T-helper 17 cell (primary cell): ENCODE data around the gene CPXM1. TPM values are rescaled to one million over a fixed set of nuclear protein-coding genes. Genes with fewer than 3 reads are reported as not detected.
A peak's percentile ranks its signal among the peaks of the same experiment; 100 is the strongest.
"Not testable (repeated sequence)": the region's sequence is repeated elsewhere in the genome, so short reads cannot be mapped to it uniquely, and the experiment has no call there.

Source experiments
- ATAC-seq: fragments of 150-1000 bp; cut with Tn5 transposase; 2 replicates; pipeline ENCODE4 v1.10.0; 2021; ENCODE audit warnings: mild to moderate bottlenecking, moderate library complexity
- DNase-seq, 3 donors: peaks; one replicate each; pipeline versions ENCODE4 v3.0.0 to v3.0.0-alpha.2; 2020 to 2021
- H3K9me3 ChIP-seq: one replicate; pipeline ENCODE4 v1.7.0; 2013; ENCODE audit warnings: low read length, mild to moderate bottlenecking; ENCODE audit not compliant: control insufficient read depth, poor library complexity, severe bottlenecking
- H3K27ac Mint-ChIP-seq: one replicate; pipeline ENCODE4 v1.8.0; 2022; ENCODE audit warnings: mild to moderate bottlenecking, moderate library complexity, mixed read lengths
- H3K27me3 Mint-ChIP-seq: one replicate; pipeline ENCODE4 v1.8.0; 2022; ENCODE audit warnings: mixed read lengths
- H3K36me3 Mint-ChIP-seq: one replicate; pipeline ENCODE4 v1.8.0; 2022; ENCODE audit warnings: low read depth, mixed read lengths
- H3K4me1 Mint-ChIP-seq: one replicate; pipeline ENCODE4 v1.8.0; 2022; ENCODE audit warnings: mild to moderate bottlenecking, mixed read lengths
- H3K4me3 Mint-ChIP-seq: one replicate; pipeline ENCODE4 v1.8.0; 2022; ENCODE audit warnings: mild to moderate bottlenecking, moderate library complexity, mixed read lengths
- total RNA-seq, 4 donors: library from RNA in 2 of 4; stranded (reverse) in 2 of 4; gene quantifications; one replicate each; pipeline ENCODE4 v1.2.3 and lab custom pipeline; 2022 to 2026

The CPXM1 gene
- total RNA-seq, 2 donors from 2014 or later: 0.12 to 0.23 TPM

GRCh38 chr20:2794202-2794748 is 6.2 kb downstream of the CPXM1 start:
- Mint-ChIP-seq H3K4me1 (peaks cover 11% of the 10 kb centered on the region), H3K4me3 (no peak overlapping the region), H3K36me3 (peaks cover 6% of the 10 kb centered on the region), H3K27ac (no peak overlapping the region), H3K27me3 (peaks cover 91% of the 10 kb centered on the region)
- no peaks in the 10 kb centered on the region for H3K9me3 ChIP-seq
- DNase-seq: no peak
- ATAC-seq: no peak

GRCh38 chr20:2793471-2793870 is 7.0 kb downstream of the CPXM1 start:
- no peak for DNase-seq
- Mint-ChIP-seq H3K4me1 (peaks cover 6% of the 10 kb centered on the region), H3K27me3 (peaks cover 91% of the 10 kb centered on the region), H3K4me3 (no peak overlapping the region), H3K27ac (no peak overlapping the region), H3K36me3 (peaks cover 6% of the 10 kb centered on the region)
- no peak for ATAC-seq
- H3K9me3 ChIP-seq: no peaks in the 10 kb centered on the region

- DNase-seq: no peak
- no peak for ATAC-seq
Observed at GRCh38 chr20:2783908-2784566, 16.4 kb downstream of the CPXM1 start.

GRCh38 chr20:2780948-2781347 is 19.5 kb downstream of the CPXM1 start:
- Mint-ChIP-seq H3K27me3 (peaks cover 45% of the 10 kb centered on the region), H3K27ac (no peak overlapping the region), H3K4me1 (peaks cover under 1% of the 10 kb centered on the region), H3K4me3 (no peak overlapping the region), H3K36me3 (peaks cover 5% of the 10 kb centered on the region)
- DNase-seq (no peak), ATAC-seq (no peak)
- H3K9me3 ChIP-seq: no peaks in the 10 kb centered on the region

More at GRCh38 chr20:2783908-2784566, 16.4 kb downstream of the CPXM1 start:
- no peak overlapping the region for H3K27ac Mint-ChIP-seq
- H3K4me1 Mint-ChIP-seq: peaks cover 2% of the 10 kb centered on the region
- H3K9me3 ChIP-seq: no peaks in the 10 kb centered on the region
- H3K27me3 Mint-ChIP-seq: peaks cover 47% of the 10 kb centered on the region
- no peak overlapping the region for H3K4me3 Mint-ChIP-seq
- H3K36me3 Mint-ChIP-seq: peaks cover 5% of the 10 kb centered on the region

GRCh38 chr20:2778602-2779321 is 21.7 kb downstream of the CPXM1 start:
- no peaks in the 10 kb centered on the region for H3K4me1 Mint-ChIP-seq
- H3K27me3 Mint-ChIP-seq: peaks cover 37% of the 10 kb centered on the region
- no peak for DNase-seq
- H3K27ac Mint-ChIP-seq: no peak overlapping the region
- no peaks in the 10 kb centered on the region for H3K9me3 ChIP-seq
- ATAC-seq: no peak
- peaks cover 3% of the 10 kb centered on the region for H3K36me3 Mint-ChIP-seq
- no peak overlapping the region for H3K4me3 Mint-ChIP-seq

GRCh38 chr20:2775139-2775538 is 25.3 kb downstream of the CPXM1 start:
- Mint-ChIP-seq H3K4me1 (peaks cover 2% of the 10 kb centered on the region), H3K27ac (no peak overlapping the region), H3K4me3 (no peak overlapping the region), H3K36me3 (no peaks in the 10 kb centered on the region), H3K27me3 (peaks cover 22% of the 10 kb centered on the region)
- DNase-seq: no peak
- no peaks in the 10 kb centered on the region for H3K9me3 ChIP-seq
- no peak for ATAC-seq

- H3K9me3 ChIP-seq: no peaks in the 10 kb centered on the region
- Mint-ChIP-seq H3K27me3 (peaks cover 25% of the 10 kb centered on the region), H3K4me1 (peaks cover 2% of the 10 kb centered on the region), H3K27ac (no peak overlapping the region), H3K36me3 (peaks cover 2% of the 10 kb centered on the region), H3K4me3 (no peak overlapping the region)
- ATAC-seq: no peak
- no peak for DNase-seq
Observed at GRCh38 chr20:2773812-2774211, 26.6 kb downstream of the CPXM1 start.

GRCh38 chr20:2771631-2772080 is 28.8 kb downstream of the CPXM1 start:
- H3K27ac Mint-ChIP-seq: no peak overlapping the region
- peaks cover 6% of the 10 kb centered on the region for H3K36me3 Mint-ChIP-seq
- peaks cover 2% of the 10 kb centered on the region for H3K4me1 Mint-ChIP-seq
- H3K27me3 Mint-ChIP-seq: peaks cover 36% of the 10 kb centered on the region
- ATAC-seq: no peak
- no peaks in the 10 kb centered on the region for H3K9me3 ChIP-seq
- H3K4me3 Mint-ChIP-seq: peak overlapping the region; percentile 7
- DNase-seq: no peak

GRCh38 chr20:2770091-2770490 is 30.3 kb downstream of the CPXM1 start:
- H3K4me3 Mint-ChIP-seq, DNase-seq, H3K36me3 Mint-ChIP-seq, H3K4me1 Mint-ChIP-seq, H3K27ac Mint-ChIP-seq, H3K9me3 ChIP-seq, ATAC-seq: not testable (repeated sequence)
- peaks cover 34% of the 10 kb centered on the region for H3K27me3 Mint-ChIP-seq

GRCh38 chr20:2768632-2769015 is 31.8 kb downstream of the CPXM1 start:
- no peak overlapping the region for H3K27ac Mint-ChIP-seq
- H3K9me3 ChIP-seq: no peaks in the 10 kb centered on the region
- peaks cover 29% of the 10 kb centered on the region for H3K27me3 Mint-ChIP-seq
- no peak overlapping the region for H3K4me3 Mint-ChIP-seq
- H3K4me1 Mint-ChIP-seq: peaks cover 2% of the 10 kb centered on the region
- H3K36me3 Mint-ChIP-seq: peaks cover 6% of the 10 kb centered on the region
- DNase-seq: no peak
- no peak for ATAC-seq

- ATAC-seq (no peak), DNase-seq (no peak)
- H3K36me3 Mint-ChIP-seq: peaks cover 6% of the 10 kb centered on the region
- no peak overlapping the region for H3K4me3 Mint-ChIP-seq
- peaks cover 29% of the 10 kb centered on the region for H3K27me3 Mint-ChIP-seq
- peaks cover 2% of the 10 kb centered on the region for H3K4me1 Mint-ChIP-seq
- no peak overlapping the region for H3K27ac Mint-ChIP-seq
- no peaks in the 10 kb centered on the region for H3K9me3 ChIP-seq
Observed at GRCh38 chr20:2767768-2768631, 32.4 kb downstream of the CPXM1 start.

GRCh38 chr20:2763186-2763585 is 37.2 kb downstream of the CPXM1 start:
- Mint-ChIP-seq H3K4me1 (peaks cover 2% of the 10 kb centered on the region), H3K27me3 (peaks cover 30% of the 10 kb centered on the region), H3K36me3 (peaks cover 8% of the 10 kb centered on the region), H3K4me3 (no peak overlapping the region), H3K27ac (no peak overlapping the region)
- no peak for ATAC-seq
- no peak for DNase-seq
- H3K9me3 ChIP-seq: no peaks in the 10 kb centered on the region

- Mint-ChIP-seq H3K4me3 (no peak overlapping the region), H3K4me1 (peaks cover 2% of the 10 kb centered on the region), H3K36me3 (peaks cover 8% of the 10 kb centered on the region), H3K27ac (no peak overlapping the region), H3K27me3 (peaks cover 24% of the 10 kb centered on the region)
- no peaks in the 10 kb centered on the region for H3K9me3 ChIP-seq
- ATAC-seq (no peak), DNase-seq (no peak)
Observed at GRCh38 chr20:2762578-2763131, 37.8 kb downstream of the CPXM1 start.
